Central memory CD4-positive, alpha-beta T cell (primary cell): ENCODE data around the gene MXRA7.

Experiments
- DNase-seq: peaks from one replicate; pipeline ENCODE4 v3.0.0; 2022

The MXRA7 gene

DNA sequence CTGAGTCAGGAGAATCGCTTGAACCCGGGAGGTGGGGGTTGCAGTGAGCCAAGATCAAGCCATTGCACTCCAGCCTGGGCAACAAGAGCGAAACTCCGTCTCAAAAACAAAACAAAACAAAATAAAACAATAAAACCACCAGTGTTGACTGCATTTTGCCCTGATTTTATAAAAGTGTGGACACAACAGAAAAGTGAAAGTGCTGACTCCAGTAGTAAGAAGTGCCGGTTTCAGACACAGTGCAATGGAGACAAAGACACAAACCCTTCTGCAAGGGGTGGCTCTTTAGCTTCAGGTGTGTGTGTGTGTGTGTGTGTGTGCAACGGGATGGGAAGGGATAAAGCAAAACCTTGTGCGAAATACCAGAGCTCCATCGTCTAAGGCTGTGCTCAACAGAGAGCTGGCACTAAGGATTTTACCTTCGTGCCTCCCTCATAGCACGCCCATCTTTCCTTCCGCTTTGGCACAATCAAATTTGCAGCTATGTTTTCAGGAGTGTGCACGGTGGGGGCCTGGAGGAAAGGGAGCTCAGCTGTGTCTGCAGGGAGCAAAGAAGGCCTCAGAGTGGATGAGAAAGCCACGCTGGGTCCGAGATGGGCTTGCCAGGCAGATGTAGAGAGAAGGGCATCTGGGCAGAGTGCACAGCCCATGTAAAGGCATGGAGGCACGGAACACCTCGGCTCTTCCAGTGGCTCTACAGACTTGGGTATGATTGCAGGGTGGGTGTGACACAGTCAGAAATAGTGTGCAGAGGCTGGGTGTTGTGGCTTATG, 15.5 kb downstream of the MXRA7 start:
- no peak for DNase-seq

DNA sequence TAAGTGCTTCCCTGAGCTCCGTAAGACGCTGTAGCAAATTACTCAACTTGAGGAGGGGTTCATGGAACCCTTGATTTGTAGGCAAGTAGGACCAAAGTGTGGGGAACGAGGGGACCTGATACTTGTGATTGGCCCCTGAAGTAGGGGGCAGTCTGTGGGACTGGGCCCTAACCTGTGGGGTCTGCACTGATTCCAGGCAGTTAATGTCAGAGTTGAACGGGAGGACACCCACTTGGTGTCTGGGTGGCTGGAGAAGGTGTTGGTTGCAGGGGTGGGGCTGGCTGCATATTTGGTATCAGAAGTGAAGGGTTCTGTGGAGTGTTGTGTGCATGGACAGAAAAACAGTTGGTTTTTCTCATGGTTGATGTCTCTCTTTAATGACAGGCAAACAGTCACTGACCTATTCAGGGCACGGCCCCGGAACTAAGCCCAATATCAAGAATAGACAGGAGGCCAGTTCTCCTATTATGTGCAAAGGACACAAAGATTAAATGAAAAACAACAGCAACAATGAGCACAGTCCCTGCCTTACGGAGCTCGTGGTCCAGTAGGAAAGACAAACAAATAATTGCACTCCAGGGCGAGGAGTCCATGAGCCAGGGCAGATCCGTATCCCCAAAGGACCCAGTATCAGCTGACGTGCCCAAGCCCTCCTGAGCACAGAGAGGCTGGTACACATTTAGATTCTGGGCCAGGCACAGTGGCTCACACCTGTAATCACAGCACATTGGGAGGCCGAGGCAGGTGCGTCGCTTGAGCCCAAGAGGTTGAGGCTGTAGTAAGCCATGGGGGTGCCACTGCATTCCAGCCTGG, 19.2 kb downstream of the MXRA7 start:
- no peak for DNase-seq

- no peak for DNase-seq
These were observed 20.0 kb downstream of the MXRA7 start for GRCh38 chr17:76690596-76691280.

DNA sequence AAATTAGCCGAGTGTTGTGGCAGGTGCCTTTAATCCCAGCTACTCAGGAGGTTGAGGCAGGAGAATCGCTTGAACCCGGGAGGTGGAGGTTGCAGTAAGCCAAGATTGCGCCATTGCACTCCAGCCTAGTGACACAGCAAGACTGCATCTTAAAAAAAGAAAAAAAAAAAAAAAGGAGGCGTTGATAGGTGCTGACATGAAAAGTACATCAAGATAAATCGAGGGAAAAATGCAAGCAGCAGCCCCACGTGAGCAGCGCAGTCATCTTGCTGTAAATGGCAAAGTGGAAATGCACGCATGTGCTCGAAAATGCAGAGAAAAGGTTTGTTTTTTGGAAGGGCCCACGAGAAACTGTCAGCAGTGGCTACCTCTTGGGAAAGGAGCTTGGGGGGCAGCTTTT, 20.9 kb downstream of the MXRA7 start:
- DNase-seq, result no peak

- DNase-seq, result no peak
These were observed 22.6 kb downstream of the MXRA7 start for GRCh38 chr17:76688165-76688622.

DNA sequence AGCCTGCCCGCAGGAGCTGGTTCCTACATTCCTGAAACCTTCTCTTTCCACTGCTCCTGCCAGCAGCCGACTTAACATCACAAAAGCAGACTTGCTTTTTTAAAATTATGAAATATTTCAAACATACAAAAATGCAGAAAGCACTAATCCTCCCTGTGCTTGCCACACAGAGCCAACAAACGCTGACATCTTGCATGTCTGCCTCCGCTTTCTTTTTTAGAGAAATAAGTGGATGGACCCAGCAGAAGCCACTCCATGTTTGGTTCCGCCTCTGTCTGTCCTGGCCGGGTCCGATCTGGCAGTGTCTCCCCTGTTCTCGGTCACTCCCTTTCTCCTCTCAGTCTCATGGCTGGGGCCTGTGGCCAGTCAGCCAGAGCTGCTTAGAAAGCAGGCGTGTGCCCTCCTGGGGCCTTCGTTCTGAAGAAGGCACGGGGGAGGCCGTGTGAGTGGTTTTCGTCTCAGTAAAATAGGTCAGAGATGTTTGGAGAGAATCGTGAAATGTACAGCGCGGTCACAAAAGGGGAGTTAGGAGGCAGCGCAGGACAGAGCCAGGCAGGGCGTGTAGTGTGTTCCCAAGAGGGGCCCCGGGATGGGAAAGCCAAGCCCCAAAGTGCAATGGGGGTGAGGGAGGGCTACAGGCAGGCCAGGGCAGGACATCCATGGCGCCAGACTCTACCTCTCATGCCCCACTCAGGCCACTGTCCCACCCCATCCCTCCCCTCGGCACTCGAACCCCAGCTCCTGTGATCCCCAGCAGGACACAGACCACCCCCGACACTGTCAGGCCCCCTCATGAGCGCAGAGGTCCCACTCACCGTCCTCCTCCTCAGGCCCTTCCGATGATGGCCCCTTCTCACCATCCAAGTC, 23.2 kb downstream of the MXRA7 start:
- no peak for DNase-seq

DNA sequence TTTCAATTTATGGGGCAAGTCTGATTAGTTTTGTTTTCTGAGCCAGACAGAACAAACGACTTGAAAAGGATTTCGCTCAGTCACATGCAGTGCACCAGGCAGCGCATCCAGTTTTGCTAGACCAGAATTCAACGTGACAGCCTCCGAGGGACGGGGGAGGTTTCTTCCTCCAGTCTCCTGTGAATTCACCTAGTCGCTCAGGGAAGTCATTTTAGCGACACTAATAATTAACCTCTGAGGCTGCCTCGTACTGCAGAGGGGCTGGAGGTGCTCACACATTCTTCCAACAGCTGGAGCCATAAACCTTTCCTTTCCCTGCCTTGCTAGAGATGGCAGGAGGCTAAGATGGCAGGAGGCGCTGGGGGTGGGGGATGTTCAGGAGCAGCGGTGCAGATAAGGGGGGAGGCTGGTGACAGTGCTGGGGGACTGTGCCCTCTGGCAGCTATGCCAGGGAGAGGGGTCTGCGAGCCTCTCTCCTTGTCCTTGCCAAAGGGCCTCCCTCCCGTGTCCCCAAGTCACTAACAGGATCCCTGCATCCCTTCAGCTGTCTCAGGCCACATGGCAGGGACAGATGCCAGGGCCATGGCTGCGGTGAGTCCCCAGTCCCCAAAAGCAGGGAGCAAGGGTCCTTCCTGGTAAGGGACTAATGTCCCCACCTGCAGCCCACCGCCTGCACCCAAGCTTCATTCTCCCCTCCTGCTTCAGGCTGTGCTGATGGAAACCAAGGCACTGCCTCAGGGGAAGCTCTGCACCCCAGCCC, 24.0 kb downstream of the MXRA7 start:
- no peak for DNase-seq

GRCh38 chr17:76685846-76686245, 24.9 kb downstream of the MXRA7 start:
- no peak for DNase-seq

- DNase-seq, result no peak
These were observed 25.4 kb downstream of the MXRA7 start for GRCh38 chr17:76685366-76685765.

DNA sequence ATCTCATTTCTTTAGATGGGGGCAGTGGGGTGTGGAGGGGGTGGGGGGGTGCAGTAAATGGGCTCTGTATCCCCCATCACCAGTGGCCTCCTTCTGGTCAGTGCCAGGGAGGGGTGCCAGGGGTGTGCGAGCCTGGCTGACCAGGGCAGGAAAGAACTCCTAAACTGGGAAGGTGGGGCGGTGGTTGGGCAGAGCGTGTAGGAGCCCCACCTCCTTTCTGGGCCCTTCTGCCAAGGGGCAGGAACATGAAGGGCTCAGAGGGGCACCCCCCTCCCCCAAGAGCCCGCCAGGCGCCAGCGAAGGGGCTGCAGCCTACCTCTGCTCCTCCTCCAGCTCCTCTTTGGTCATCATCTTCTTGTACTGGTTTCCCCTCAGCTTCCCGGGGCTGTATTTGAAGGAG, 26.0 kb downstream of the MXRA7 start:
- no peak for DNase-seq

DNA sequence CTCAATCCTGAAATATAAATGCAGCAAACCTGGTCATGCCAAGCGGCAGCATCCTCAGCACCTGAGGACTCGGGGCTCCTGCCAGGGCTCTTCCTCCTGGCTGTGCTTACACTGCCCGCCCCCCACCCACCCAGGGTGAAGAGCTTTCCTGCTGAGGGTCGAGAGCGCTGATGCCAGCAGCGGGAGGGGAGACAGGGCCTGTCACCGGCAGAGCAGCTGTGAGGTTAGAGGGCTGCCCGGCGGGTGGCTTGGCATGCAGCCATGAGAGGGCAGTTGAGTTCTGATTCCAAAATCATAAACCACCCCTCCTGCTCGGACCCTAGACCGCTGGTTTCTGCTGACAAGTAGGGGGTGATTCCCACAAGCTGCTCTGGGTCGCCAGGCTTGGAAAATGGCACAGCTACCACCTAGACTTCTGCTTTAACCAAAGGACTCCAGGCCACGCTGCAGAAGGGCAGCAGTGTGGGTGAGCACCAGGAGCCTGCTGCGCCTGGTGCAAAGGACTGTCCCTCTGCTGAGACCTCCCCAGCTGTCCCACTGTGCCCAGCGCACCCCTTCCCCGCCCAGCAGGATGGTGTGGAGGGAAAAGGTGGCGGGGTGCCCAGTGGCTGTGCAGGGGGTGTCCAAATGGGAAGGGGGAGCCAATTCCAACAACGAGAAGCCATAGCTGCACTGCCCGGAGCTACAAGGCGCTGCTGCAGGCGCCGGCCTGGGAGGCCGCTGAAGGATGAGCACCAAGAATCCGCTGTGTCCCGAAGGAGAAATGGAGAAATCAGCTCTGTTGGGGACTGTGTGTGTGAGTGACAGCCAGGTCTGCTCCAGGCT, 26.6 kb downstream of the MXRA7 start:
- no peak for DNase-seq

DNA sequence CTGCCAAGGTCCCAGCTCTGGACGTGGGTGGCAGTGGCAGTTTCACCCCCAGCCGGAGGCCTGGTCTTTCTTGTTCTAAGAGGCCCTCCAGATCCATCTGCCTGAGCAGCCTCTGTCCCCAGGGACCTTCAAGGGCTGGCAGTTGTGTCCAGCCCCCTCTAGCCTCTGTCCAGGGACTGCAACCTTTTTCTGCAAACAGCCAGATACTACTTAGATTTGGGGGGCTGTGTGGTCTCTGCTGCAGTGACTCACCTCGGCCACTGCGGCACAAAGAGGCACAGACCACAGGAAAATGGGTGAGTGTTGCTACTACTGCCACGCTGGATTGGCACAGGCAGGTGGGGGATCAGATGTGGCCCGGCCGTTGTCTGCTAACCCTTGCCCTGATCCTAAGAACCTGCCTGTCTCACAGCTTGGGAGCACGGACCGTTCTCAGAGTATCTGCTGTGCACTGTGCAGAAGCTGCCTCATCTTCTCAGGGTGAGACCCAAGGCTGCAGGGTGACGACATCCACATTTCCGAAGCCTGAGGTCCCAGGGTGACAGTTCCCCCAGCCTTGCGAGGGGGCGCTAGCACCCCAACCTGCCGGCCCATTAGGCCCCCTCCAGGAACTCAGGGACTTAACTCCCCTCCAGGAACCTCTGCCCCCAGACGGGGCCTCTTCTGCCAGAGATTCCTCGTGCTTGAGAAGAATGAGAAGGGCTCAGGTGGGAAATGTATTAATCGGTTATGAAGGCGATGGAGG, 27.6 kb downstream of the MXRA7 start:
- DNase-seq, result no peak

GRCh38 chr17:76682296-76682695, 28.5 kb downstream of the MXRA7 start:
- DNase-seq, result no peak

DNA sequence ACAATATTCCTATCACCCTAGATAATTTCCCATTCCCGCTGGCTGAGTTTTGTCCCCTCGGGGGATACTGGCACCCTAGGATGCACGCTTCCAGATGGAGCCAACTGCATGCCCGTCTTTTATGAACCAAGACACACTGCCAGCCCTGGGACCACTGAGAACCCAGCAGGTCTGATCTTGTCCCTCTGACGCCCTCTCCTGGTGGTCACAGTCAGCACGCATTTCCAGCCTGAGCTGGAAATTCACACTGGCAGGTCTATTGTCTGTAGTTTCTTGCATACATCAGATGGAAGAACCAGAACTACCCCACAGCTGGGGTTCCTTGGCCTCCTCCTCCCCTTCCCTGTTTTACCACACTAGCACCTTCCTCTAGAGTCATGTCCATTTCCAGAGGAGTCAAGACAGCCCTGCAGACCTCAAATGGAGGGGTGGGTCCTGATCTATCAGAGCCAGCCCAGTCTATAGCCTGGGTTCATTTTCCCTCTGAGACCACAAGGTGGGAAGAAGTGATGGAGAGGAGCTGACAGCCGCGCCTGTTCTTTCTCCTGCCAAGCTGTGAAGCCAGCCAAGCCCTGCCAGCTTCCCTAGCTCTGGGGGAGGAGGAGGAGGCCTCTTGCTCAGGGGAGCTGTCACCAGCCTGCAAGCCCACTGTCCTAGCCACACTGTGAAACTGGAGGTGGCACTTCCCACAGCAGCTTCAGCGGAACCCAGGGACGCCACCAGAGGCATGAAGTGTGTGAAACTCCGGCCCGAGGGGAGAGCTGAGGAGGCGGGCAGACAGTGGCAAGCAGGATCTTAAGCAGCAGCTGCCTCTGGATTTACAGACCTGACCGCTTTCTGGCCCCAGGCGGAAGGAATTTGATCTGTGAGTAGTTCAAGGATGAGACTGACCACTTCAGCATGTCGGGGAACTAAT, 29.3 kb downstream of the MXRA7 start:
- peak; percentile 61 for DNase-seq

GRCh38 chr17:76679239-76679638, 31.5 kb downstream of the MXRA7 start:
- DNase-seq, result no peak

DNA sequence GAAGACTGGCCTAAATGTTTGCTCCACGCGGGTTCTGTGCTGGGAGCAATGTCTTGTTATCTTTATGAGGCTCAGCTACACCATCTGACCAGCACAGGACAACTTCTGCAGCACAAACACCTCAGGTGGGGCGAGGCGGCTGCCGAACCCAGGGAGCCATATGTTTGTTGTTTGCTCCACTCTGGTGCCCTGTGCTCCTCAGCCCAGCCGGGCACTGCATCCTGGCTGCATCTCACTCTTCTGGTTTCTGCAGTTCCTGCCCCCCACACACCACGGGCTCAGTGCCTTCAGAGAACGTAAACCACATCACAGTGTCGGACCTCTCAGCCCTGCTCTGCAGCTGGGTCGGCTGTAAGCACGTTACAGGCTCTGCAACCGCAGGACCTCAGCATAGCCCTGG, 32.4 kb downstream of the MXRA7 start:
- DNase-seq, result peak; percentile 21

DNA sequence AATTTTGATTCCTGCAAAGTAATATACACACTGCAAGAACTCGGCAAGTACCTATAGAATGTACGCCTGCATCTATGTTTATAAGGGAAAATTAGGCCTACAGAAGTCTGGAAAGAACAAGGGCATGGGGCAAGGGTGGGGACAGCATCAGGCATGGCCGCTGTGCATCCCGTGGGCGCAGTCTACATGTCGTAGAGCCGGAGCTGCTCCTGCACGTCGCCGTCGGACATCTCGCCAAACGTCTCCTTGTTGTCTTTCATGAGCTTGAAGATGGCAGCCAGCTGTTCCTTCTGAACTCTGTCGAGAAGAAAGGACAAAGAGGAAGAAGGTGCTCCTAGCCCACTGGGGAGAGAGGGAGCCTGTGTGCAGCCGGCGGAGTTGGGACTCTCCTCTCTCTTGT, 33.4 kb downstream of the MXRA7 start:
- DNase-seq, result no peak

DNA sequence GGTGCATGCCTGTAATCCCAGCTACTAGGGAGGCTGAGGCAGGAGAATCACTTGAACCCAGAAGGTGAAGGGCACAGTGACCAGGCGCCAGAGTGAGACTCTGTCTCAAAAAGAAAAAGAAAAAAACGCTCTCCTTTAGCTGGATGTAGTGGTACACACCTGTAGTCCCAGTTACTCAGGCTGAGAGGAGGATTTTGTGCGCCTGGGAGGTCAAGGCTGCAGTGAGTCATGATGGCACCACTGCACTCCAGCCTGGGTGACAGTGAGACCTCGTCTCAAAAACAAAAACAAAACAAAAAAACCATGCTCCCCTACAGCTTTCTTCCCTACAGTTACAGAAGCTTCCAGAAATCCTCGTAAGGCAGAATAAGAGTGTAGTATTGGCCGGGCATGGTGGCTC, 34.1 kb downstream of the MXRA7 start:
- DNase-seq, result no peak

DNA sequence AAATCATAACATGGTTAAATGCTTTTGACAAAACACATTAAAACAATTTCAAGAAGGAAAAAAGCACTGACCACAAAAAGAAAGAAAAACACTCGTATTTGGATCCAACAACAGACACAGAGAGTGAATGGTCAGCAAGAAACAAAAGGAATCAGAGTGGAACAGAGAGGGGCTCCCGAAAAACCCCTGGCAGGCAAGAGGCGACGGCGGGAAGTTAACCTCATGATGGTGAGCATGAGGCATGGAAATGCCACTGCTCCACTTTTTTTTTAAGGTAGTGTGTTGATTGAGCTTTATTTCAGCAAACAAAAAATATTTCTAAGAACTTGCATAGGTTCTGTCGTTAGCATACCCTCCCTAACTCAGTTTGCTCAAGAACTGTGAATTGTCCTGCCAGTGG, 35.1 kb downstream of the MXRA7 start:
- no peak for DNase-seq
